Stimulated activated CD8-positive, alpha-beta memory T cell treated with anti-CD3 and anti-CD28 coated beads, Interleukin-2, amount 100 ng/mL, for 1 hour (primary cell): ENCODE data around the gene CCDC134.

Experiments
- DNase-seq, 2 donors: peaks; one replicate each; pipeline ENCODE4 v3.0.0-alpha.2; 2020; ENCODE audit warnings: low read depth in 2 of 2

Gene CCDC134

DNA sequence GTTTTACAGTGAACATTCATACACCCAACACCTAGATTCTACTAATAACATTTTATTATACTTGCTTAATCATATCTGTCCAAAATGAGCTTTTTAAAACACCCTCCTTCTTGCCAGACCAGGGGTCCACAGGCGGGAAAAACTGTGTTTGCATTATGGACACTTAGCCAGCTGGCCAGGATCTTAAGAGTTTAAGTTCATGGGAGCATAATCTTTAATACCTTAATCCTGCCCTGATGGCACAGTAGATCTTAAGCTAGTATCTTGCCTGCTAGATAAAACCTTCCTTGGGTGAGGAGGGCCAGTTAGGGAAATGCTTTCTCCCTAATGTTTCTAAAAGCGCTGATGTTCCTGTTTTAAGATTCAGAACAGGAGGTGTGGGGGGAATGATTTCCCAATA, 13.1 kb upstream of the CCDC134 start:
- DNase-seq: no peak

DNA sequence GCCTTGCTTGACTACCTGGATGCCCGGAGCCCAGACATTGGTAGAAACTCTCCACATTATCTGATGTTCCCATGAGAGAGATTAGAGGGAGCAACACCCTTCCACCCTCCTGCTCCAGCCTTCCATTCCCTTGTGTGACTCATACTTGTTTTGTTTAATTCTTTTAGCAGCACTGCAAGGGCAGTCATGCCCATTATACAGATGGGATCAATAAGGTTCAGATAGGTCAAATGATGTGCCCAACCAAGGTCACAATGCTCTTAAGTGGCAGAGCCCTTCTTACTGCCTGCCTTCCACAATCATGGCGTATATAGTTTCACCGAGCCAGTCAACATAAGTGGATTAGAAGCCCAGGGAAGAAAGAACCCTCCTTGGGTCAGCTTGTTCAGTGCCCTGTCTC, 6.6 kb upstream of the CCDC134 start:
- DNase-seq: no peak

DNA sequence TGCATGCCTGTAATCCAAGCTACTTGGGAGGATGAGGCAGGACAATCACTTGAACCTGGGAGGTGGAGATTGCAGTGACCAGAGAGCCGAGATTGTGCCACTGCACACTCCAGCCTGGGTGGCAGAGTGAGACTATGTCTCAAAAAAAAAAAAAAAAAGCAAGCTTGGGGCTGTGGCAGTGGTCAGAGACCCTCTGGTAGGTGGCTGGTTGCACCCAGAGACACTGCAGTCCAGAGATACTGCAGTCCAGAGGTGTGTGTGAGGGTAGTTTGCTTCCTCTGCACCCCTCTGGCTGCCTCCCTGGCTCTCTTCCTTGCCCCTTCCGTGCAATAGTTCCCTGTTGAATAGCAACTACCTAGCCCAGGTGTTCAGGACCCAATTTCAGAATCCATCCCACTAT, 1.7 kb upstream of the CCDC134 start:
- DNase-seq: no peak

DNA sequence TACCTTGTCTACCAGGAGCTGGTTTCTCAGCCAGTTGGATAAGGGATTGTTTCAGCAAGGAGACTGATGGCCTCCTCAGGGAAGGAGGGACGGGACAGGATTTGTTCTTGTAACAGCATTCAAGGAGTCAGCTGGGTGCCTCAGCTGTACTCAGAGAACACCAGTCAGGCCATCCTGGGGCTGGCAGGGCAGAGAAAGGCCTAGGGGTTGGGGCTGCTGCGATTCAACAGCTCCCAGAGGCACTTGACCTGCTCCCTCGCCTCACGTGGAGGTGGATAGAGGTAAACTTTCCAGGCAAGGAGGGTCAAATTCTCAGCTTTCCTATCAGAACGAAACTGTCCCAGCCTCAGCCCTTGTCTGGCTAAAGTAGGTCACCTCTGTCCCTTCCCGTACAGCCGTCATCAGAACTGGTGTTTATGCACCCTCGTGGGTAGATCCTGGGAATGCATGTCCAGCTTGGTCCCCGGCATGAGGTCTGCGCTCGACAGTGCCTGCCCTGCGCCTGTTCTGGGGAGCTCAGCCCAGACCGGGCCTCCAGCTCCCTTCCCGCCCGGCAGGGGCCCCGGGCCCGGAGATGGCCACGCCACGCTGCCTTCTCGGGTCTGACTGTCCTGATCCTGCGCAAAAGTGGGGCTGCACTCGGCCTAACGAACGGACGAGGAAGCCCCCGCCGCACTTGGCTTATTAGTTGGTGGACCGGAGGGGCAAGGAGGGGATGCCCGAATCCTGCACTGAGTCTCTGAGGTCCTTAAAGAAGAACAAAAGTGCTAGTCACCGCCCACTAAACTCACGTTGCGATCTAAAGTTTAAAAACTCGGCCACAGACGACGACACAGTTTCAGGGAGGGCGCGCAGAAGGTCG, 762 bp upstream of the CCDC134 start:
- DNase-seq: no peak

DNA sequence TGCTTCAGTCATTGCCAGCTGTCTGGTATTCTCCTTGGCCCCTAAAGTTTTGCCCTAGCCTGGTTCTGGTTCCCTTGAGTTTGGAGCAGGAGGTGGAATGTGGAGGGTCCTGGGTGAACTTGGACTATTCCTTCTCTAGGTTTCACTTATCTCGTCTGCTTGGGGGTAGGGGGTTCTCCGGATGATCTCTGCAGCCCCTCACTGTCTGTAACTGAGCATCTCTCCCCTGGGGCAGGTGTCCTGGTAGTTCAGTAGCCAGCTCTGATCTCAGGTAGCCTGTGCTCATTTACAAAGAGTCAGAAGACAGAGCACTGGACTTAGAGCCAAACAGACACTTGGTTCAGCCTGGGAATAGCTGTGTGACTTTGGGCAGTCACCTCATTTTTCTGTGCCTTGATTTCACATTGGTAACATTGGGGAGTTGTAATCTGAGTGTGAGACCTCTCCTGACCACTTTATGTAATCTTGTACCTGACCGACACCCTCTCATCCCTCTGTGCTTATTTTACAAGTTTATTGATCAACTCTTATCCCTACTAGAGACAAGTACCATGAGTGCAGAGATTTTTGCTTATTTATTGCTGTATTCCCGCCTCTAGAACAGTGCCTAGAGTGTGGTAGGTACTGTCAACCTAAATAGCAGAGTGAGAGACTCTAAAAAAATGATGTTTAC, 804 bp downstream of the CCDC134 start:
- DNase-seq: no peak

GRCh38 chr22:41801886-41802285, 1.4 kb downstream of the CCDC134 start:
- DNase-seq: no peak

DNA sequence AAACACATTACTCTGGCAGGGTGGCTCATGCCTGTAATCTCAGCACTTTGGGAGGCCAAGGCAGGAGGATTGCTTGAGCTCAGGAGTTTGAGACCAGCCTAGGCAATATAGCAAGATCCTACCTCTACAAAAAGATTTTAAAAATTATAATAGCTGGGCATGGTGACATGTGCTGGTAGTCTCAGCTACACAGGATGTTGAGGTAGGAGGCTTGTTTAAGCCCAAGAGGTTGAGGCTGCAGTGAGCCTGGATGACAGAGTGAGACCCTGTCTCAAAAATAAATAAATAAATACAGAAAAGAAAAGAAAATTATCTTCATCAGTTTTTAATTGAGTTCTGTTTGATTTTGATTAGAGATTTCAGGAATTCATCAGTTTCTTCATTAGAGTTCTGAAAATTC, 5.2 kb downstream of the CCDC134 start:
- no peak for DNase-seq

- DNase-seq: no peak
Observed at GRCh38 chr22:41808400-41808799, 7.9 kb downstream of the CCDC134 start.

DNA sequence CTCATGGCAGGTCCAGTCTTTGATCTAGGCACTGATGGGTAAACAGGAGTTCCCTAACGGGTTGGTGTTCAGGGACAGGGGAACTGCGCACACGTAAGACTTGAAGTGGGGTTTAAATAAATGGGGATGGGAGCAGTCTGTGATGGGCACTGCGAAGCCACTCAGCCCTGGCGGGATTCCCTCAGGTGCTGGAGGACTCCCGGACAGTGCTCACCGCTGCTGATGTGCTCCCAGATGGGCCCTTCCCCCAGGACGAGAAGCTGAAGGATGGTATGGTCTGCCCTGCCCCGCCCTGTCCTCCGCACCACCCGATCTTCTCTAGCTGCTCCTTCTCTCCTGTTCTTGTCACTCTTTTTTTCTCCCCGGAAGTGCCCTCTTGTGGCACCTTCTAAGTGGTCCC, 9.5 kb downstream of the CCDC134 start:
- DNase-seq: no peak

GRCh38 chr22:41812805-41813545, 12.5 kb downstream of the CCDC134 start:
- no peak for DNase-seq

DNA sequence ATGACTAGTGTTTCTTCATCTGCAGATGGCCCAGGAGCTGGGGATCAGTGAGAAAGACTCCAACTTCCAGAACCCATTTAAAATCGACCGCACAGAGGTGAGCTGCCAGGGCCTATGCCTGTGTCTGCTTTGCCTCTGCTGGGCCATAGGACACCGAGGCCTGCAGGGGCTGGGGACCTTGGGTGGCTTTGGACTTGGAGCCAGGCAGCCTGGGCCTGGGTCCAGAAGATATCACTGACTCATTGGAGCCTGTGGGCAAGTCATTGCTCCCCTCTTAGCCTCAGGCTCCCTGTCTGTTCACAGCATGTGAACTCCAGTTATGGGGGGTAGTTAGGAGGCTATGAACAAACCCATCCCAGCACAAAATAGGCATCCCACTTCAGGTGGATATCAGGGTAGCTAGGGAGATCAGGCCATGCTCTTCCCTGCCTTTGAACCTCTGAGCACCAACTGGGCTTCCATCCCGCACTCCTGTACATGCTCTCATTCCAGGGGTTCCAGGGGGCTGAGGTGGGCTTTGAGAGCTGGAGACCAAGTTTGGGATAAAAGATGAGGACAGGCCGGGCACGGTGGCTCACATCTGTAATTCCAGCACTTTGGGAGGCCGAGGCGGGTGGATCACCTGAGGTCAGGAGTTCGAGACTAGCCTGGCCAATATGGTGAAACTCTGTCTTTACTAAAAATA, 13.4 kb downstream of the CCDC134 start:
- no peak for DNase-seq

GRCh38 chr22:41815716-41816115, 15.2 kb downstream of the CCDC134 start:
- no peak for DNase-seq

GRCh38 chr22:41816241-41816640, 15.8 kb downstream of the CCDC134 start:
- no peak for DNase-seq

- no peak for DNase-seq
Observed at GRCh38 chr22:41816871-41817270, 16.4 kb downstream of the CCDC134 start.

DNA sequence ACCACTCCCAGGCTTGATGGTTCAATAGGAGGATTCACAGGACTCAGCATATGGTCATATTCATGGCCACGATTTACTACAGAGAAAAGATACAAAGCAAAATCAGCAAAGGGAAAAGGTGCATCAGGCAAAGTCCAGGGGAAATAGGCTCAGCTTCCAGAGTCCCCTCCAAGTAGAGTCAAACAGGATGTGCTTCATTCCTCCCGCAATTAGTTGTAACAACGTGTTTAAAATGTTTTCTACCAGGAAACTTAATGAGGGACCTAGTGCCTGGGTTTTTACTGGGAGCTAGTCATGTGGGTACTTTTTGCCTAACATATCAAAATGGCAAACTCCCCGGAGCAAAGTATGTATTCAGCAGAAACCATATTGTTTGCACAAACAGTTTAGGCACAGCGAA, 17.5 kb downstream of the CCDC134 start:
- DNase-seq: no peak

- DNase-seq: no peak
Observed at GRCh38 chr22:41818596-41818995, 18.1 kb downstream of the CCDC134 start.

GRCh38 chr22:41819257-41819656, 18.8 kb downstream of the CCDC134 start:
- DNase-seq: no peak

DNA sequence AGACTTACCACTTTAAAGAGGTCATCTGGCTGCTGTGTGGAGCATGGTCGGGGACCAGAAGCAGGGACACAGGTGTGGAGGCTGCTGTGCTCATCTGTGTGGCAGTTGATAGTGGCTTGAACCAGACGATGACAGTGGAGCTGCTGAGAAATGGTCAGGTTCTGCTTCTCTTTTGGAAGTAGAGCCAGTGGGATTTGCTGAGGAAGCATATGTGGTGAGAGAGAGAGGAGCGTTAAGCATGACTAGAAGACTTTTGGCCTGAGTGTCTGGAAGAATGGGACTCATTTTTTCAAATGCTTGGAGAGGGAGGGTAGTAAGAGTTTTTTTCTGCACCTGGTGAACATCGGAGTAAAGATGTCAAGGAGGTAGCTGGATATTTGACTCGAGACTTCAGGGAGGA, 20.0 kb downstream of the CCDC134 start:
- no peak for DNase-seq

DNA sequence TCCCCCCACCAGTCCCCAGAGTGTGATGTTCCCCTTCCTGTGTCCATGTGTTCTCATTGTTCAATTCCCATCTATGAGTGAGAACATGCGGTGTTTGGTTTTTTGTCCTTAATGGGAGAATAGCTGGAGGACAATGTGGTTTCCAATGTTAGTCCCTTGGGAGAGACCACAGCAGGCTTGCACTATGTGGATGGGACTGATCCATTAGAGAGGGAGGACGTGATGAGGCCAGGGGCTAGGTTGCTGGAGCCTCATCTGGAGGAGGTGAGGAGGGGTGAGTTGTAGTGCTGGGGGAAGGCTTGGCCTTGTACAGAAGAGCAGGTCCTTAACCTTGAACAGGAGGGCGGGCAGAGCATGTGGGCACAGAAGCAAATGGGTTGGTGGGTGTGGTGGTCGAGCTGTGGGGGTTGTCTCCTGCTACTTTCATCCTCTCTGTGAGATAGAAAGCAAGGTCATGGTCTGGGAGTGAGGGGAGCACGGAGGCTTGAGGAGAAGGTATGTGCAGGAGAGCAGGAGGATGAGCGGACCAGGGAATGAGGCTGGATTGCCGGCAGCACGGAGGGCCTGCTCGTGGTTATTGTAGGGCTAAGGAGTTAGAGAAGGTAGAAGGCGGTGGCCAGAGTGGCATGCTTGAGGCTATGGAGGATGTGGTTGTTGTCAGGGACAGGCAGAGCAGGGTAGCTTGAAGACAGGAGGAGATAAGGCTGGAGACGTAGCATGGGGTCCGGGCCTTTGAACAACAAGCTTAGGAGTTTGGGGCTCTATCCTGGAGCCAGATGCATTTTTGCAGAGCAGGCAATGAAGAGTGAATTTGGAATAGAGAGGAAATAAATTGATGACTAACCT, 21.2 kb downstream of the CCDC134 start:
- no peak for DNase-seq

GRCh38 chr22:41822317-41823057, 22.0 kb downstream of the CCDC134 start:
- DNase-seq: no peak
